MM.1S (cell line): Measurements from ENCODE around the gene TLR6.

Experiments
- CTCF ChIP-seq: fragments of 300-600 bp; sonication (generic); IDR thresholded peaks from 2 replicates; pipeline ENCODE4 v1.5.1; 2016; ENCODE audit warnings: antibody characterized with exemption, low read length, mixed read lengths
- EZH2 ChIP-seq: fragments of 300-600 bp; sonication (generic); optimal IDR thresholded peaks from 2 replicates; pipeline ENCODE3; 2017; ENCODE audit warnings: low read depth, mild to moderate bottlenecking, antibody characterized with exemption, low read length, mixed read lengths
- EZH2phosphoT487 ChIP-seq: fragments of 300-600 bp; sonication (generic); IDR thresholded peaks from 2 replicates; pipeline ENCODE4 v1.6.1; 2018; ENCODE audit warnings: antibody characterized with exemption, low read length

DNA sequence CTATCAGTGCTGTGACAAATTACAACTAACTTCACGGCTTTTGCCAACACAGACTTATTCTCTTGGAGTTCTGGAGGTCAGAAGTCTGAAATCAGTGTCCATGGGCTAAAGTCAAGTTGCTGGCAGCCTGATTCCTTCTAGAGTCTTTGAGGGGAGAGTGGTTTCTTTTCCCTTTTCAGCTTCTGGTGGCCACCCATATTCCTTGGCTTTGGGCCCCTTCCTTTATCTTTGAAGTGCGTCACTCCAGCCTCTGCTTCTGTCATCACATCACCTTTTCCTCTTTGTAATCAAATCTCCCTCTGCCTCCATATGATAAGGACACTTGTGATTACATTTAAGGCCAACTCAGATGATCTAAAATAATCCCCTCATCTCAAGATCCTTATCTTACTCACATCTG, 20.0 kb upstream of the TLR6 start:
- TF ChIP-seq CTCF (no peak), EZH2 (no peak), EZH2phosphoT487 (no peak)
